Hepatocyte (in vitro differentiated cells): ENCODE results near the gene DRAXIN. TPM values are rescaled to one million over a fixed set of nuclear protein-coding genes. Genes with fewer than 3 reads are reported as not detected.

Experiments used
- DNase-seq: peaks from one replicate; pipeline ENCODE4 v3.0.0-alpha.2; 2016; ENCODE audit warnings: low spot score
- H2AFZ ChIP-seq: fragments of 200-600 bp; sonication (generic); 2 replicates; pipeline ENCODE4 v1.6.0; 2016; ENCODE audit warnings: antibody characterized with exemption, mild to moderate bottlenecking
- H3K27ac ChIP-seq: fragments of 200-600 bp; sonication (generic); 2 replicates; pipeline ENCODE4 v1.5.1; 2016; ENCODE audit warnings: mild to moderate bottlenecking
- H3K27me3 ChIP-seq: fragments of 200-600 bp; sonication (generic); 2 replicates; pipeline ENCODE4 v1.6.1; 2016
- H3K36me3 ChIP-seq: fragments of 200-600 bp; sonication (generic); replicated peaks from 2 replicates; pipeline ENCODE4 v1.5.1; 2016; ENCODE audit warnings: low read depth; ENCODE audit not compliant: insufficient read depth
- H3K4me1 ChIP-seq: fragments of 200-600 bp; sonication (generic); 2 replicates; pipeline ENCODE4 v1.5.1; 2016; ENCODE audit warnings: mild to moderate bottlenecking, moderate library complexity; ENCODE audit not compliant: insufficient read depth
- H3K4me2 ChIP-seq: fragments of 200-600 bp; sonication (generic); 2 replicates; pipeline ENCODE4 v1.6.0; 2016
- H3K4me3 ChIP-seq: fragments of 200-600 bp; sonication (generic); 2 replicates; pipeline ENCODE4 v1.5.1; 2016; ENCODE audit warnings: mild to moderate bottlenecking
- H3K79me2 ChIP-seq: fragments of 200-600 bp; sonication (generic); 2 replicates; pipeline ENCODE4 v1.6.0; 2017; ENCODE audit warnings: mild to moderate bottlenecking
- H3K9me2 ChIP-seq: fragments of 200-600 bp; sonication (generic); replicated peaks from 2 replicates; pipeline ENCODE4 v1.6.0; 2017; ENCODE audit warnings: mild to moderate bottlenecking; ENCODE audit not compliant: insufficient read depth
- H3K9me3 ChIP-seq: fragments of 200-600 bp; sonication (generic); 2 replicates; pipeline ENCODE4 v1.5.1; 2016; ENCODE audit warnings: low read depth, mild to moderate bottlenecking
- H4K20me1 ChIP-seq: fragments of 200-600 bp; sonication (generic); 2 replicates; pipeline ENCODE4 v1.6.0; 2016; ENCODE audit warnings: mild to moderate bottlenecking; ENCODE audit not compliant: insufficient read depth, poor library complexity, severe bottlenecking
- EZH2 ChIP-seq: fragments of 200-600 bp; sonication (generic); IDR thresholded peaks from 2 replicates; pipeline ENCODE4 v1.6.1; 2016; ENCODE audit warnings: antibody characterized with exemption, mild to moderate bottlenecking, borderline replicate concordance
- EZH2phosphoT487 ChIP-seq: fragments of 200-600 bp; sonication (generic); IDR thresholded peaks from one replicate; pipeline ENCODE4 v1.6.1; 2018; ENCODE audit warnings: antibody characterized with exemption, mild to moderate bottlenecking, low read depth, moderate library complexity; ENCODE audit not compliant: unreplicated experiment, severe bottlenecking
- WGBS: methylation state at CpG from one replicate; pipeline ENCODE4 v1.1.6; 2016; ENCODE audit warnings: low lambda C conversion rate; ENCODE audit errors: missing lambda C conversion rate; 5-methylcytosine and 5-hydroxymethylcytosine counted together
- polyA plus RNA-seq: library from polyadenylated mRNA; unstranded; fragments of >200 nt; fragmentation: Nextera tagmentation; extraction: Ambion mirVana; gene quantifications from 2 replicates; pipeline ENCODE4 v1.2.1, GENCODE V29; 2016
- total RNA-seq: library from RNA; depleted of rRNA; stranded (reverse); fragments of >200 nt; gene quantifications from 2 replicates; pipeline ENCODE4 v1.2.3, GENCODE V29; 2014
- TF ChIP-seq, protein P1 (sequence below): fragments of 200-600 bp; sonication (generic); IDR thresholded peaks from 2 replicates; pipeline ENCODE4 v1.5.1; 2016; ENCODE audit warnings: antibody characterized with exemption, mild to moderate bottlenecking; ENCODE audit not compliant: poor library complexity

The DRAXIN gene
- total and polyA plus RNA-seq, 2 experiments from 2014 or later: 0.60 TPM; not detected in 1

- Histone ChIP-seq H3K27ac (no peak overlapping the region), H3K79me2 (peaks cover 3% of the 10 kb centered on the region), H3K27me3 (no peaks in the 10 kb centered on the region), H3K4me3 (no peak overlapping the region), H3K9me2 (no peaks in the 10 kb centered on the region), H3K9me3 (no peaks in the 10 kb centered on the region), H3K4me1 (peaks cover 11% of the 10 kb centered on the region), H3K4me2 (no peak overlapping the region), H3K36me3 (no peaks in the 10 kb centered on the region), H2AFZ (no peak overlapping the region), H4K20me1 (no peaks in the 10 kb centered on the region)
- DNase-seq: no peak
- TF ChIP-seq, protein P1, sequence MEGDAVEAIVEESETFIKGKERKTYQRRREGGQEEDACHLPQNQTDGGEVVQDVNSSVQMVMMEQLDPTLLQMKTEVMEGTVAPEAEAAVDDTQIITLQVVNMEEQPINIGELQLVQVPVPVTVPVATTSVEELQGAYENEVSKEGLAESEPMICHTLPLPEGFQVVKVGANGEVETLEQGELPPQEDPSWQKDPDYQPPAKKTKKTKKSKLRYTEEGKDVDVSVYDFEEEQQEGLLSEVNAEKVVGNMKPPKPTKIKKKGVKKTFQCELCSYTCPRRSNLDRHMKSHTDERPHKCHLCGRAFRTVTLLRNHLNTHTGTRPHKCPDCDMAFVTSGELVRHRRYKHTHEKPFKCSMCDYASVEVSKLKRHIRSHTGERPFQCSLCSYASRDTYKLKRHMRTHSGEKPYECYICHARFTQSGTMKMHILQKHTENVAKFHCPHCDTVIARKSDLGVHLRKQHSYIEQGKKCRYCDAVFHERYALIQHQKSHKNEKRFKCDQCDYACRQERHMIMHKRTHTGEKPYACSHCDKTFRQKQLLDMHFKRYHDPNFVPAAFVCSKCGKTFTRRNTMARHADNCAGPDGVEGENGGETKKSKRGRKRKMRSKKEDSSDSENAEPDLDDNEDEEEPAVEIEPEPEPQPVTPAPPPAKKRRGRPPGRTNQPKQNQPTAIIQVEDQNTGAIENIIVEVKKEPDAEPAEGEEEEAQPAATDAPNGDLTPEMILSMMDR: no peak
- TF ChIP-seq EZH2 (no peak), EZH2phosphoT487 (no peak)
- 99% methylated on average over 4 of the region's 4 CpGs for WGBS
These were observed 50.0 kb downstream of the DRAXIN start for GRCh38 chr1:11741482-11741881.

DNA sequence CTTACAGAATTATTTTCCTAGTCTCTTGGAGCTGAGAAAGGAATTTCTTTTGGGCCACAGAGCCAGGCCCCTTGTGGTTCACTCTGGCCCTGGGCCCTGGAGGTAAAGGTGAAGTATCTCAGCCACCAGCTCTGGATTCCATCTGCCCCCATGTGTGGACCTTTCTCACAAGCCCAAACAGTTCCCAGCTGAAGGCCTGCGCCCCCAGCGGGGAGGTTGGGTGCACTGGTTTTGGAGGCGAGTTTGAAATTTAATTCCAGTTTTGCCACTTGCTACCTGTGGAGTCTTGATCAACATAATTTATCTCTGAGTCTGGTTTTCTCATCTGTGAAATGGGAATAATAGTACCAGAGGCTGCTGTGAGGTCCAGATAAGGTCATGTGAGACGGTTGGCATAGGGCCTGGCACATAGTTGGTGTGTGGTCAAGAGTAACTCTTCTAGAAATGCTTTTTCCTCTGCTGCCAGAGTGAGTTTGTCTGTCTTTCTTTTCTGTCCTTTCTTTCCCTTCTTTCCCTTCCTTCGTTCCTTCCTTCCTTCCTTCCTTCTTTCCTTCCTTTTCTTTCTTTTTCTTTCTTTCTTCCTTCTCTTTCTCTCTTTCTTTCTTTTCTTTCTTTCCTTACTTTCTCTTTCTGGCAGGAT, 50.5 kb downstream of the DRAXIN start:
- DNase-seq: no peak
- Histone ChIP-seq H3K27ac (no peak overlapping the region), H3K79me2 (peaks cover 3% of the 10 kb centered on the region), H3K4me2 (no peak overlapping the region), H2AFZ (no peak overlapping the region), H3K9me2 (no peaks in the 10 kb centered on the region), H3K9me3 (no peaks in the 10 kb centered on the region), H3K27me3 (no peaks in the 10 kb centered on the region), H4K20me1 (no peaks in the 10 kb centered on the region), H3K36me3 (no peaks in the 10 kb centered on the region), H3K4me3 (no peak overlapping the region), H3K4me1 (peaks cover 7% of the 10 kb centered on the region)
- no peak for TF ChIP-seq EZH2
- TF ChIP-seq EZH2phosphoT487: no peak
- TF ChIP-seq, protein P1: no peak
- 90% methylated on average over 5 of the region's 5 CpGs for WGBS

- Histone ChIP-seq H4K20me1 (no peaks in the 10 kb centered on the region), H3K9me2 (no peaks in the 10 kb centered on the region), H3K4me1 (no peaks in the 10 kb centered on the region), H3K9me3 (no peaks in the 10 kb centered on the region), H3K27me3 (no peaks in the 10 kb centered on the region), H3K4me2 (no peak overlapping the region), H2AFZ (no peak overlapping the region), H3K79me2 (no peaks in the 10 kb centered on the region), H3K36me3 (no peaks in the 10 kb centered on the region), H3K27ac (no peak overlapping the region), H3K4me3 (no peak overlapping the region)
- 90% methylated on average over 9 of the region's 9 CpGs for WGBS
- no peak for TF ChIP-seq EZH2phosphoT487
- TF ChIP-seq, protein P1: no peak
- TF ChIP-seq EZH2: no peak
- DNase-seq: no peak
These were observed 52.8 kb downstream of the DRAXIN start for GRCh38 chr1:11744287-11744686.
